Fibroblast of lung (primary cell): ENCODE results near the gene GTF2H1. TPM values are rescaled to one million over a fixed set of nuclear protein-coding genes. Genes with fewer than 3 reads are reported as not detected.

Experiments
- DNase-seq, 2 donors: peaks; one replicate each; pipeline versions ENCODE4 v3.0.0 to v3.0.0-alpha.2; 2010; ENCODE audit warnings: low read depth in 2 of 2
- H2AFZ ChIP-seq: 2 replicates; pipeline ENCODE4 v1.5.1; 2012; ENCODE audit warnings: low read length, control low read depth, inconsistent platforms
- H3K27ac ChIP-seq: 2 replicates; pipeline ENCODE4 v1.5.1; 2011; ENCODE audit warnings: low read length, control low read depth; ENCODE audit not compliant: insufficient read depth
- H3K27me3 ChIP-seq: 2 replicates; pipeline ENCODE4 v1.5.1; 2011; ENCODE audit warnings: mild to moderate bottlenecking, low read length; ENCODE audit not compliant: control insufficient read depth, insufficient read depth
- H3K36me3 ChIP-seq: 2 replicates; pipeline ENCODE4 v1.5.1; 2011; ENCODE audit warnings: low read length; ENCODE audit not compliant: control insufficient read depth, insufficient read depth
- H3K4me1 ChIP-seq: 2 replicates; pipeline ENCODE4 v1.5.1; 2011; ENCODE audit warnings: low read length; ENCODE audit not compliant: control insufficient read depth, insufficient read depth; ENCODE audit errors: extremely low read depth
- H3K4me2 ChIP-seq: 2 replicates; pipeline ENCODE4 v1.5.1; 2011; ENCODE audit warnings: low read length, control low read depth; ENCODE audit not compliant: insufficient read depth; ENCODE audit errors: extremely low read depth
- H3K4me3 ChIP-seq, 4 experiments: fragments of 200-600 bp in 1 of 4; sonication (generic) in 1 of 4; replicated peaks in 1 of 4; 2 replicates each; pipeline ENCODE4 v1.5.1; 2011 to 2016; ENCODE audit warnings: low read length in 4 of 4, low read depth in 3 of 4, mild to moderate bottlenecking in 3 of 4, control low read depth in 2 of 4, inconsistent platforms in 1 of 4, mixed read lengths in 1 of 4; ENCODE audit not compliant: insufficient read depth in 1 of 4; ENCODE audit errors: control extremely low read depth in 1 of 4
- H3K79me2 ChIP-seq: 2 replicates; pipeline ENCODE4 v1.5.1; 2012; ENCODE audit warnings: mild to moderate bottlenecking, low read length, inconsistent platforms; ENCODE audit not compliant: control insufficient read depth, insufficient read depth
- H3K9ac ChIP-seq: 2 replicates; pipeline ENCODE4 v1.5.1; 2011; ENCODE audit warnings: mild to moderate bottlenecking, low read length, control low read depth; ENCODE audit not compliant: insufficient read depth
- H3K9me3 ChIP-seq: 2 replicates; pipeline ENCODE4 v1.5.1; 2012; ENCODE audit warnings: low read depth, low read length; ENCODE audit not compliant: control insufficient read depth, insufficient read depth
- H4K20me1 ChIP-seq: 2 replicates; pipeline ENCODE4 v1.5.1; 2011; ENCODE audit warnings: low read length; ENCODE audit not compliant: control insufficient read depth, insufficient read depth; ENCODE audit errors: extremely low read depth
- EZH2 ChIP-seq: IDR thresholded peaks from 2 replicates; pipeline ENCODE4 v1.5.1; 2012; ENCODE audit warnings: low read length, control low read depth, mild to moderate bottlenecking; ENCODE audit errors: missing control alignments
- polyA plus RNA-seq, 2 donors: library from polyadenylated mRNA; depleted of rRNA in 1 of 2; stranded (reverse) in 1 of 2; unstranded in 1 of 2; fragments of >200 nt; gene quantifications; 2 replicates each; pipeline ENCODE4 v1.2.1, GENCODE V29; 2011 to 2012; ENCODE audit warnings: missing spikeins in 1 of 2
- total RNA-seq: library from RNA; depleted of rRNA; stranded (reverse); fragments of >200 nt; gene quantifications from 2 replicates; pipeline ENCODE4 v1.2.1, GENCODE V29; 2014
- TF ChIP-seq, protein P1 (sequence below), 2 donors: IDR thresholded peaks in 1 of 2; conservative IDR thresholded peaks in 1 of 2; 1 replicate in 1 of 2; 2 replicates in 1 of 2; pipeline ENCODE4 v1.5.1; 2011 to 2012; ENCODE audit warnings: low read length in 2 of 2, control low read depth in 1 of 2, inconsistent platforms in 1 of 2, low read depth in 1 of 2, mild to moderate bottlenecking in 1 of 2

GTF2H1 gene
- total and polyA plus RNA-seq, 2 donors (not counting 1 experiment from before 2014, with no cell fraction given), result 56.1 to 63.6 TPM

DNA sequence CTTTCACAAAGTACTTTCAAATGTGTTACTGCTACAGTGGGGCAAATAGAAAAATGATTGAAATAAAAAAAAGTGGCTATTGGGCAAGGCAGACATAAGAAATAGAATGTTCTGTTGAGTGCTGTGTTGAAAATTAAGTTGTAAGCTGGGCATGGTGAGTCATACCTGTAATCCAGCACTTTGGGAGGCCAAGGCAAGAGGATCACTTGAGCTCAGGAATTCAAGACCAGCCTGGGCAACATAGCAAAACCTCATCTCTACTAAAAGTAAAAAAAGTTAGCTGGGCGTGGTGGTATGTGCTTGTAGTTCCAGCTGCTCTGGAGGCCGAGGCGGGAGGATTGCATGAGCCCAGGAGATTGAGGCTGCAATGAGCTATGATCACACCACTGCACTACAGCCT is 45.1 kb downstream of the GTF2H1 start:
- H3K27ac ChIP-seq, result no peak overlapping the region
- H3K4me3 ChIP-seq, result no peak overlapping the region
- no peaks in the 10 kb centered on the region for H4K20me1 ChIP-seq
- no peaks in the 10 kb centered on the region for H3K27me3 ChIP-seq
- H3K9me3 ChIP-seq, result no peaks in the 10 kb centered on the region
- H3K79me2 ChIP-seq, result no peaks in the 10 kb centered on the region
- no peak for TF ChIP-seq EZH2
- TF ChIP-seq, protein P1, sequence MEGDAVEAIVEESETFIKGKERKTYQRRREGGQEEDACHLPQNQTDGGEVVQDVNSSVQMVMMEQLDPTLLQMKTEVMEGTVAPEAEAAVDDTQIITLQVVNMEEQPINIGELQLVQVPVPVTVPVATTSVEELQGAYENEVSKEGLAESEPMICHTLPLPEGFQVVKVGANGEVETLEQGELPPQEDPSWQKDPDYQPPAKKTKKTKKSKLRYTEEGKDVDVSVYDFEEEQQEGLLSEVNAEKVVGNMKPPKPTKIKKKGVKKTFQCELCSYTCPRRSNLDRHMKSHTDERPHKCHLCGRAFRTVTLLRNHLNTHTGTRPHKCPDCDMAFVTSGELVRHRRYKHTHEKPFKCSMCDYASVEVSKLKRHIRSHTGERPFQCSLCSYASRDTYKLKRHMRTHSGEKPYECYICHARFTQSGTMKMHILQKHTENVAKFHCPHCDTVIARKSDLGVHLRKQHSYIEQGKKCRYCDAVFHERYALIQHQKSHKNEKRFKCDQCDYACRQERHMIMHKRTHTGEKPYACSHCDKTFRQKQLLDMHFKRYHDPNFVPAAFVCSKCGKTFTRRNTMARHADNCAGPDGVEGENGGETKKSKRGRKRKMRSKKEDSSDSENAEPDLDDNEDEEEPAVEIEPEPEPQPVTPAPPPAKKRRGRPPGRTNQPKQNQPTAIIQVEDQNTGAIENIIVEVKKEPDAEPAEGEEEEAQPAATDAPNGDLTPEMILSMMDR (conservative IDR thresholded peaks at IDR 0.05 in 1 of 2, IDR thresholded peaks at IDR 0.05 in 1 of 2; ENCODE audit: low read depth in 1 of 2, low read length in 2 of 2), result no peak
- peaks cover 1% of the 10 kb centered on the region for H3K36me3 ChIP-seq
- no peak overlapping the region for H3K4me2 ChIP-seq
- no peaks in the 10 kb centered on the region for H3K4me1 ChIP-seq
- no peak for DNase-seq
- no peak overlapping the region for H2AFZ ChIP-seq
- no peak overlapping the region for H3K9ac ChIP-seq

DNA sequence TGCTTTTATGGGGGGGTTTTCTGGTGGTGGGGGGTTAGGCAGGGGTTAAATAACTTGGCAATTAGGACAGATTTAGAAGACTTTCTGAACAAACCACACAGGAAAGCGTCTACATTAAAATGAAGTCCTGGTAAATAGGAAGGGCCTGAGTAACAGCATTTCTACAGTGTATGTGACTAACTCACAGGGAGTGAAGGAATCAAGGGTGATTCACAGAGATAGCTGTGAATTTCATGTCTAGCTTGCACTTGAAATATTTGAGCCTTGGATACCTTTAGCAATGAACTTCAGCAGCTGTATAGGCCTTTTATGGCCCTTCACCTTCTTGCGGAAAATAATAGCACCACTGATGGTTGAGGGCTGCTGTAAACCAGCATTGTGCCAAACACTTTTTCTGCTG is 45.9 kb downstream of the GTF2H1 start:
- H3K9ac ChIP-seq, result no peak overlapping the region
- no peak overlapping the region for H3K27ac ChIP-seq

DNA sequence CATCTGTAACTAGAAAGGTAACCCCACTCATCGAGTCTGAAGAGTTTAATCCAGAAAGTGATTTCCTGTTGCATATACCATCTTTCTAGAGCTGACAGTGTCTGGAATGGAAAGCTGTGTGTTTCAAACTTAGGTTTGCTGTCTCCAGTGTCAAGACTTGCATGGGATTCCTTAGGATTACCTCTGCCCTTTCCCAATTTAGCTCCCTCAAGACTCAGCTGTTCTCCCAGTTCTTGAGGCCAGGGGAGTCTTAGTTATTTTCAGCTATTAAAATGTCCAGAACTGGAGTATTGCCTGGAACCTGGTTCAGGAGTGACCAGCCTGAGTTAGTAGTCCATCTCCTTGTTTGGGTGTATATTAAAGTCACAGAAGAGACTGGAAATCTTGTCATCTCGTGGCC is 47.0 kb downstream of the GTF2H1 start:
- Histone ChIP-seq H3K9ac (no peak overlapping the region), H3K27me3 (no peaks in the 10 kb centered on the region), H2AFZ (no peak overlapping the region), H3K36me3 (peaks cover 1% of the 10 kb centered on the region), H3K79me2 (no peaks in the 10 kb centered on the region), H3K27ac (no peak overlapping the region), H4K20me1 (no peaks in the 10 kb centered on the region), H3K4me3 (no peak overlapping the region), H3K4me1 (no peaks in the 10 kb centered on the region), H3K4me2 (no peak overlapping the region), H3K9me3 (no peaks in the 10 kb centered on the region)
- TF ChIP-seq, protein P1 (conservative IDR thresholded peaks at IDR 0.05 in 1 of 2, IDR thresholded peaks at IDR 0.05 in 1 of 2; ENCODE audit: low read depth in 1 of 2, low read length in 2 of 2), result no peak
- no peak for TF ChIP-seq EZH2
- DNase-seq, result no peak

More for the DNA sequence above, 45.9 kb downstream of the GTF2H1 start:
- Histone ChIP-seq H3K4me2 (no peak overlapping the region), H3K27me3 (no peaks in the 10 kb centered on the region), H3K36me3 (peaks cover 1% of the 10 kb centered on the region), H4K20me1 (no peaks in the 10 kb centered on the region), H3K4me3 (no peak overlapping the region), H2AFZ (no peak overlapping the region), H3K4me1 (no peaks in the 10 kb centered on the region), H3K9me3 (no peaks in the 10 kb centered on the region), H3K79me2 (no peaks in the 10 kb centered on the region)
- TF ChIP-seq, protein P1 (conservative IDR thresholded peaks at IDR 0.05 in 1 of 2, IDR thresholded peaks at IDR 0.05 in 1 of 2; ENCODE audit: low read depth in 1 of 2, low read length in 2 of 2), result no peak
- no peak for TF ChIP-seq EZH2
- peak in 1 of 2 donors; percentile 75 for DNase-seq
